Left ventricle myocardium inferior (tissue), 1 donor: ENCODE measurements around the gene FBXO33. TPM values are rescaled to one million over a fixed set of nuclear protein-coding genes. Genes with fewer than 3 reads are reported as not detected.

Source experiments
- DNase-seq: peaks from one replicate; pipeline ENCODE4 v3.0.0-alpha.2; 2020
- H3K27ac ChIP-seq: fragments of 200-600 bp; replicated peaks from 2 replicates; pipeline ENCODE4 v1.8.0; 2021
- H3K27me3 ChIP-seq: fragments of 200-600 bp; 2 replicates; pipeline ENCODE4 v1.8.0; 2021; ENCODE audit warnings: low read depth
- H3K36me3 ChIP-seq: fragments of 200-600 bp; 2 replicates; pipeline ENCODE4 v1.8.0; 2021
- H3K4me1 ChIP-seq: fragments of 200-600 bp; 2 replicates; pipeline ENCODE4 v1.8.0; 2021
- H3K4me3 ChIP-seq: fragments of 200-600 bp; 2 replicates; pipeline ENCODE4 v1.8.0; 2021; ENCODE audit warnings: mild to moderate bottlenecking, moderate library complexity
- H3K9me3 ChIP-seq: fragments of 200-600 bp; replicated peaks from 2 replicates; pipeline ENCODE4 v1.8.0; 2021
- CTCF ChIP-seq: fragments of 200-600 bp; IDR thresholded peaks from 2 replicates; pipeline ENCODE4 v1.8.0; 2021; ENCODE audit warnings: antibody characterized with exemption, mild to moderate bottlenecking, borderline replicate concordance
- intact Hi-C: fragments of 100-400 bp; cut with micrococcal nuclease; formaldehyde crosslinking; loops from one replicate; pipeline ENCODE4 v1.11.0; 2022
- total RNA-seq: library from RNA; stranded (reverse); fragmentation: NEBNext Ultra II Directional; extraction: Animal tissue kit (Norgen Biotek cat#: 25700); gene quantifications from one replicate; pipeline ENCODE4 v1.2.1, GENCODE V29; 2021
- donor health status: DM: no; HTN: yes; CAD: no; lungs with severe emphysema.

FBXO33 gene
- total RNA-seq, 1 donor from 2014 or later = 4.8 TPM

- no peak for DNase-seq
- TF ChIP-seq CTCF = no peak
- H3K27ac ChIP-seq = no peak overlapping the region
- H3K9me3 ChIP-seq = no peaks in the 10 kb centered on the region
- intact Hi-C loops = no loop called here
- no peak overlapping the region for H3K4me3 ChIP-seq
- H3K36me3 ChIP-seq = peaks cover 10% of the 10 kb centered on the region
- peaks cover 21% of the 10 kb centered on the region for H3K4me1 ChIP-seq
- H3K27me3 ChIP-seq = no peaks in the 10 kb centered on the region
Measured at GRCh38 chr14:39372656-39373055, 59.6 kb downstream of the FBXO33 start.

GRCh38 chr14:39370415-39370814 lies 61.8 kb downstream of the FBXO33 start:
- no peak overlapping the region for H3K27ac ChIP-seq
- no peaks in the 10 kb centered on the region for H3K27me3 ChIP-seq
- peaks cover 4% of the 10 kb centered on the region for H3K9me3 ChIP-seq
- peaks cover 10% of the 10 kb centered on the region for H3K36me3 ChIP-seq
- DNase-seq = no peak
- intact Hi-C loops = no loop called here
- TF ChIP-seq CTCF = no peak
- H3K4me3 ChIP-seq = no peak overlapping the region
- H3K4me1 ChIP-seq = peaks cover 21% of the 10 kb centered on the region

GRCh38 chr14:39369029-39369428 lies 63.2 kb downstream of the FBXO33 start:
- DNase-seq = no peak
- no peak overlapping the region for H3K4me3 ChIP-seq
- TF ChIP-seq CTCF = no peak
- intact Hi-C loops = no loop called here
- no peaks in the 10 kb centered on the region for H3K27me3 ChIP-seq
- no peak overlapping the region for H3K27ac ChIP-seq
- peaks cover 23% of the 10 kb centered on the region for H3K36me3 ChIP-seq
- peaks cover 18% of the 10 kb centered on the region for H3K9me3 ChIP-seq
- H3K4me1 ChIP-seq = peaks cover 21% of the 10 kb centered on the region

- intact Hi-C loops = no loop called here
- peak; percentile 56 for TF ChIP-seq CTCF
- DNase-seq = no peak
Measured at GRCh38 chr14:39368261-39368959, 63.8 kb downstream of the FBXO33 start.

GRCh38 chr14:39367387-39367751 lies 64.9 kb downstream of the FBXO33 start:
- no peak for DNase-seq
- no peak for TF ChIP-seq CTCF
- intact Hi-C loops = no loop called here
- Histone ChIP-seq H3K36me3 (peaks cover 32% of the 10 kb centered on the region), H3K4me1 (peaks cover 21% of the 10 kb centered on the region), H3K4me3 (no peak overlapping the region), H3K27me3 (no peaks in the 10 kb centered on the region), H3K27ac (no peak overlapping the region), H3K9me3 (peaks cover 28% of the 10 kb centered on the region)

More at GRCh38 chr14:39368261-39368959, 63.8 kb downstream of the FBXO33 start:
- Histone ChIP-seq H3K27ac (no peak overlapping the region), H3K9me3 (peaks cover 24% of the 10 kb centered on the region), H3K27me3 (no peaks in the 10 kb centered on the region), H3K4me1 (peaks cover 21% of the 10 kb centered on the region), H3K4me3 (no peak overlapping the region), H3K36me3 (peaks cover 29% of the 10 kb centered on the region)
